Left ventricle myocardium inferior (tissue), 1 donor: ENCODE data around the gene RARRES2. TPM values are rescaled to one million over a fixed set of nuclear protein-coding genes. Genes with fewer than 3 reads are reported as not detected.

Experiments used
- DNase-seq: peaks from one replicate; pipeline ENCODE4 v3.0.0-alpha.2; 2020
- H3K27ac ChIP-seq: fragments of 200-600 bp; replicated peaks from 2 replicates; pipeline ENCODE4 v1.8.0; 2021
- H3K27me3 ChIP-seq: fragments of 200-600 bp; 2 replicates; pipeline ENCODE4 v1.8.0; 2021; ENCODE audit warnings: low read depth
- H3K36me3 ChIP-seq: fragments of 200-600 bp; 2 replicates; pipeline ENCODE4 v1.8.0; 2021
- H3K4me1 ChIP-seq: fragments of 200-600 bp; 2 replicates; pipeline ENCODE4 v1.8.0; 2021
- H3K4me3 ChIP-seq: fragments of 200-600 bp; 2 replicates; pipeline ENCODE4 v1.8.0; 2021; ENCODE audit warnings: mild to moderate bottlenecking, moderate library complexity
- H3K9me3 ChIP-seq: fragments of 200-600 bp; replicated peaks from 2 replicates; pipeline ENCODE4 v1.8.0; 2021
- intact Hi-C: fragments of 100-400 bp; cut with micrococcal nuclease; formaldehyde crosslinking; loops from one replicate; pipeline ENCODE4 v1.11.0; 2022
- total RNA-seq: library from RNA; stranded (reverse); fragmentation: NEBNext Ultra II Directional; extraction: Animal tissue kit (Norgen Biotek cat#: 25700); gene quantifications from one replicate; pipeline ENCODE4 v1.2.1, GENCODE V29; 2021
- TF ChIP-seq, protein P1 (sequence below): fragments of 200-600 bp; IDR thresholded peaks from 2 replicates; pipeline ENCODE4 v1.8.0; 2021; ENCODE audit warnings: antibody characterized with exemption, mild to moderate bottlenecking, borderline replicate concordance
- donor health status: DM: no; HTN: yes; CAD: no; lungs with severe emphysema.

RARRES2 gene
- total RNA-seq, 1 donor from 2014 or later, result 17.6 TPM

DNA sequence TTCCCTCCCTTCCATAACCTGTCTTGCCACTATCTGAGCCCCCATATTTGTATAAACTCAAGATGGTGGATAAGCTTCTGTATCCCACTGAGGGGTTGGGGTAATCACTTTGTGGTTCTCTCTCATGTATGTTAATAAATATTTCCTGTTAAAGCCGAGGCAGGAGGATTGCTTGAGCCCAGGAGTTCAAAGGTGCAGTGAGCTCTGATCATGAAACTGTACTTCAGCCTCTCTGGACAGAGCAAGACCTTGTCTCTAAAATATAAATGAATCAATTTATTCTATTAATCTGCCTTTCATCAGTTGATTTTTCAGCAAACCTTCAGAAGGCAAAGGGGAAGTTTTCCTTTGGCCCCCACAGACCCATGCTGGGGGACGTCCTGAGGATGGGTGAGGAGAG is 1.8 kb upstream of the RARRES2 start:
- peaks cover 30% of the 10 kb centered on the region for H3K4me1 ChIP-seq
- intact Hi-C loops, result no loop called here
- no peaks in the 10 kb centered on the region for H3K36me3 ChIP-seq
- H3K9me3 ChIP-seq, result peaks cover 15% of the 10 kb centered on the region
- no peak overlapping the region for H3K27ac ChIP-seq
- TF ChIP-seq, protein P1, sequence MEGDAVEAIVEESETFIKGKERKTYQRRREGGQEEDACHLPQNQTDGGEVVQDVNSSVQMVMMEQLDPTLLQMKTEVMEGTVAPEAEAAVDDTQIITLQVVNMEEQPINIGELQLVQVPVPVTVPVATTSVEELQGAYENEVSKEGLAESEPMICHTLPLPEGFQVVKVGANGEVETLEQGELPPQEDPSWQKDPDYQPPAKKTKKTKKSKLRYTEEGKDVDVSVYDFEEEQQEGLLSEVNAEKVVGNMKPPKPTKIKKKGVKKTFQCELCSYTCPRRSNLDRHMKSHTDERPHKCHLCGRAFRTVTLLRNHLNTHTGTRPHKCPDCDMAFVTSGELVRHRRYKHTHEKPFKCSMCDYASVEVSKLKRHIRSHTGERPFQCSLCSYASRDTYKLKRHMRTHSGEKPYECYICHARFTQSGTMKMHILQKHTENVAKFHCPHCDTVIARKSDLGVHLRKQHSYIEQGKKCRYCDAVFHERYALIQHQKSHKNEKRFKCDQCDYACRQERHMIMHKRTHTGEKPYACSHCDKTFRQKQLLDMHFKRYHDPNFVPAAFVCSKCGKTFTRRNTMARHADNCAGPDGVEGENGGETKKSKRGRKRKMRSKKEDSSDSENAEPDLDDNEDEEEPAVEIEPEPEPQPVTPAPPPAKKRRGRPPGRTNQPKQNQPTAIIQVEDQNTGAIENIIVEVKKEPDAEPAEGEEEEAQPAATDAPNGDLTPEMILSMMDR, result no peak
- peaks cover 65% of the 10 kb centered on the region for H3K27me3 ChIP-seq
- DNase-seq, result no peak
- H3K4me3 ChIP-seq, result no peak overlapping the region

DNA sequence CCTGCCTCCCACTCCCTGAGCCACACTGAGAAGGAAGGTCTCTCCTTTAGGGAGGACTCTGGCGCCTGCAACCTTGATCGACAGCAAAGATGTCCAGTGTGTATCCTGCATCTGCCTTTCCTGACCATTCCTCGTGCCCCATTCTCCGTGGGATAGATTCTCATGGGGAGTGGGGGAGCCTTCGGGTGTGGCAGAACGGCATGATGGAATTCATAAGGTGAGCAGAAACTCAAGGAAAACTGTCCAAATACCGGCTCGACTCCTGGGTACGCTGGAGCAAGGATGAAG is 636 bp upstream of the RARRES2 start:
- TF ChIP-seq, protein P1, result no peak
- peaks cover 15% of the 10 kb centered on the region for H3K9me3 ChIP-seq
- DNase-seq, result no peak
- peaks cover 61% of the 10 kb centered on the region for H3K27me3 ChIP-seq
- intact Hi-C loops, result no loop called here
- peaks cover 30% of the 10 kb centered on the region for H3K4me1 ChIP-seq
- H3K27ac ChIP-seq, result peak overlapping the region; percentile 33
- no peaks in the 10 kb centered on the region for H3K36me3 ChIP-seq
- H3K4me3 ChIP-seq, result peak overlapping the region; percentile 67

DNA sequence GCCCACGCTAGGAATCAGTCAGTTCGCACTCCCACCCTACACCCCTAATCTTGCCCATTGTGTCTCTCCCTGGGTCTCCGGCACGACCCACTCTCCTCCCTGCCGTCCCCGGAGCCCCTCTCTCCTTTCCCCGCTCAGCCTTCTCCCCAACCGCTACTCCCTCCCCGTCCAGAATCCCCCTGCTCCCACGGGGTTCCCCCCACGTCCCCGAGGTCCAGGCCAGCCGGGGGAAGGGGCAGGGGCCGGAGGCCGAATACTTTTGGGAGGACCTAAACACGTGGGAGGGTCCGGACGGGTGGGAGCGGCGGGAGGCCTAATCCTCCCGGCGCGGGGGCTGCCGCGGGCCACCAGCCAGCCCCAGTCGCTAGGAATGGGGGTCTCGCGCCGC is 560 bp downstream of the RARRES2 start:
- Histone ChIP-seq H3K36me3 (no peaks in the 10 kb centered on the region), H3K4me1 (peaks cover 31% of the 10 kb centered on the region), H3K27me3 (peaks cover 56% of the 10 kb centered on the region), H3K4me3 (peak overlapping the region; percentile 67), H3K9me3 (peaks cover 15% of the 10 kb centered on the region), H3K27ac (peak overlapping the region; percentile 56)
- no peak for DNase-seq
- intact Hi-C loops, result no loop called here
- TF ChIP-seq, protein P1, result no peak

DNA sequence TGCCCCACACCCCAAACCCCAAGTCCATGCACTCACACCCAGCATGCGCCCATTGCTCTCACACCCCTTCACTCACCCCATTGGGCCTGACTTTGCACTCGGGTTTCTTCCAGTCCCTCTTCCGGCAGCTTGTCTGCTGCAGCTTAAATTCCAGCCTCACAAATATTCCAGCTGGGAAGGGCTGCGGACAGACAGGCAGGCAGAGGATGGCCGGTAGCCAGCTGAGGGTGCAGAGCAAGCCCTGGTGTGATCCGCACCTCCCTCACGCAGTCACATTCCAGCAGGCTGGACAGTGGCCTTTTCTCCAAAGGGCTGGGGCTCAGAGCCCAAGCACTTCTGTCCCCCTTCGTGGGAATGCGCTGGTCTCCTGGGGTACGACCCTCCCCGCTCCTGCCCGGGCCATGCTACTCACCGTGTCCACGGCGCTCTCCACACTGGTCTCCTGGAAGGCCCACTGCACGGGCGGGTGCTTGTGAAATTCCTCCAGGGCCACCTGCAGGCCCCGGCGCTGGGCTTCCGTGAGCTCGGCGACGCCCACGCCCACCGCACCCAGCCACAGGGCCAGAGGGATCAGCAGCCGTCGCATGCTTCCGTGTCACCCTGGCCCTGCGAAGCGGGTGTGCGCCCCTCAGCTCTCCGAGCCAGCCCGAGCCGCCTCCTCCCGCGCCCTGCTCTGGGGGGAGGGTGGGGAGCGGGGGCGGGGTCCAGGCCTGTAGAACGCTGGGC is 1.2 kb downstream of the RARRES2 start:
- intact Hi-C loops, result no loop called here
- Histone ChIP-seq H3K9me3 (peaks cover 15% of the 10 kb centered on the region), H3K4me1 (peaks cover 35% of the 10 kb centered on the region), H3K36me3 (no peaks in the 10 kb centered on the region), H3K27me3 (peaks cover 52% of the 10 kb centered on the region), H3K27ac (peak overlapping the region; percentile 56), H3K4me3 (peak overlapping the region; percentile 67)
- TF ChIP-seq, protein P1, result peak; percentile 13
- DNase-seq, result peak; percentile 60

DNA sequence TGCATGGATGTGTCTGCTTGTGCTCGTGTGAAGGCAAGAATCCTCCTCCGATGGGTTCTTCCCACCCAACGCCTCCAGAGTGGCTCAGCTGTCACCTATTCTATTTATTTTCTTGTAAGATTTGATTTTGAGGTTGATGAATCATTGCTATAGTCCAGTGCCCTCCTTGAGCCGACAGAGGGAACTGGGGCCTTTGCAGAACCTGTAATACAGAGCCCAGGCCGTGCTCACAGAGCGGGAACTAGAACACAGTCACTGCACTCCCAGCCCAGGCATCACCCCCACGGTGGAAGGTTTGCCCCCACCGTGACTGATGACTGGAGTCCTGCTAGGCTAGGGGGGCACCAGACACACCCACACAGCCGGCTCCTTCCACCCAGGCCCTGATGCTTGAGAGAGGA is 2.0 kb downstream of the RARRES2 start:
- Histone ChIP-seq H3K4me3 (peak overlapping the region; percentile 67), H3K27me3 (peaks cover 50% of the 10 kb centered on the region), H3K9me3 (peaks cover 8% of the 10 kb centered on the region), H3K4me1 (peaks cover 35% of the 10 kb centered on the region), H3K36me3 (no peaks in the 10 kb centered on the region), H3K27ac (no peak overlapping the region)
- no peak for DNase-seq
- TF ChIP-seq, protein P1, result no peak
- intact Hi-C loops, result no loop called here
